Activated T-helper 9 cell treated with anti-CD3 and anti-CD28 coated beads, Interleukin-2, amount 50 U/mL, for 16 hours (primary cell): ENCODE measurements around the gene PPEF1.
A peak's percentile ranks its signal among the peaks of the same experiment; 100 is the strongest.

Experiments
- DNase-seq: peaks from one replicate; pipeline ENCODE4 v3.0.0-alpha.2; 2020; ENCODE audit warnings: low read depth

Gene PPEF1

GRCh38 chrX:18707426-18708049 is at the start of gene PPEF1:
PPEF1 (plus strand) TSS chrX:18707645; CDS start chrX:18707781, 136 bp downstream.
- DNase-seq = no peak

- no peak for DNase-seq
Measured at GRCh38 chrX:18661273-18661672, 46.2 kb upstream of the PPEF1 start.

GRCh38 chrX:18664947-18665346 is 42.5 kb upstream of the PPEF1 start:
- DNase-seq = no peak

- DNase-seq = no peak
Measured at GRCh38 chrX:18666614-18667013, 40.8 kb upstream of the PPEF1 start.

- no peak for DNase-seq
Measured at GRCh38 chrX:18668071-18668835, 39.2 kb upstream of the PPEF1 start.

- no peak for DNase-seq
Measured at GRCh38 chrX:18672008-18672407, 35.4 kb upstream of the PPEF1 start, which contains the start of gene RS1. RS1 (minus strand) TSS chrX:18672108; CDS start chrX:18672068, 40 bp downstream.

GRCh38 chrX:18674417-18674787 is 33.0 kb upstream of the PPEF1 start:
- peak; percentile 5 for DNase-seq

GRCh38 chrX:18674788-18675735 is 32.4 kb upstream of the PPEF1 start:
- peak; percentile 65 for DNase-seq

- no peak for DNase-seq
Measured at GRCh38 chrX:18676050-18676449, 31.4 kb upstream of the PPEF1 start.

- DNase-seq = no peak
Measured at GRCh38 chrX:18676470-18676869, 31.0 kb upstream of the PPEF1 start.

- DNase-seq = no peak
Measured at GRCh38 chrX:18677161-18677869, 30.1 kb upstream of the PPEF1 start.

- DNase-seq = no peak
Measured at GRCh38 chrX:18681996-18682395, 25.4 kb upstream of the PPEF1 start.

- no peak for DNase-seq
Measured at GRCh38 chrX:18682979-18683387, 24.5 kb upstream of the PPEF1 start.

GRCh38 chrX:18687856-18688495 is 19.5 kb upstream of the PPEF1 start:
- DNase-seq = no peak

GRCh38 chrX:18691431-18691830 is 16.0 kb upstream of the PPEF1 start:
- DNase-seq = no peak

- no peak for DNase-seq
Measured at GRCh38 chrX:18692541-18692940, 14.9 kb upstream of the PPEF1 start.

GRCh38 chrX:18696653-18697052 is 10.8 kb upstream of the PPEF1 start:
- DNase-seq = no peak

- DNase-seq = no peak
Measured at GRCh38 chrX:18698737-18699650, 8.5 kb upstream of the PPEF1 start.

- DNase-seq = no peak
Measured at GRCh38 chrX:18701621-18702361, 5.7 kb upstream of the PPEF1 start.
